GM23338 (cell line): ENCODE data around the gene MC2R. TPM values are rescaled to one million over a fixed set of nuclear protein-coding genes. Genes with fewer than 3 reads are reported as not detected.

ENCODE experiments used
- ATAC-seq: fragments of 200-7000 bp; cut with Tn5 transposase; 3 replicates; pipeline ENCODE4 v1.9.1; 2020
- DNase-seq: peaks from one replicate; pipeline ENCODE4 v3.0.0-alpha.2; 2015; ENCODE audit warnings: low spot score
- H2AFZ ChIP-seq: fragments of 200-600 bp; sonication (generic); 2 replicates; pipeline ENCODE4 v1.8.0; 2016; ENCODE audit warnings: antibody characterized with exemption, mild to moderate bottlenecking, moderate library complexity
- H3F3A ChIP-seq: fragments of 200-600 bp; sonication (generic); replicated peaks from 2 replicates; pipeline ENCODE4 v1.8.0; 2017; ENCODE audit warnings: antibody characterized with exemption, mixed run types, low read depth
- H3K27ac ChIP-seq: fragments of 200-600 bp; sonication (generic); 2 replicates; pipeline ENCODE4 v1.6.1; 2016; ENCODE audit warnings: low read depth
- H3K27me3 ChIP-seq: fragments of 200-600 bp; sonication (generic); 2 replicates; pipeline ENCODE4 v1.8.0; 2016; ENCODE audit warnings: mild to moderate bottlenecking, mixed run types, moderate library complexity; ENCODE audit not compliant: insufficient read depth
- H3K36me3 ChIP-seq: fragments of 200-600 bp; sonication (generic); 2 replicates; pipeline ENCODE4 v1.8.0; 2016; ENCODE audit warnings: mild to moderate bottlenecking; ENCODE audit not compliant: insufficient read depth
- H3K4me1 ChIP-seq: fragments of 200-600 bp; sonication (generic); 2 replicates; pipeline ENCODE4 v1.8.0; 2016; ENCODE audit warnings: mild to moderate bottlenecking, moderate library complexity; ENCODE audit not compliant: insufficient read depth
- H3K4me2 ChIP-seq: fragments of 200-600 bp; sonication (generic); 2 replicates; pipeline ENCODE4 v1.7.1; 2017; ENCODE audit warnings: mixed run types
- H3K4me3 ChIP-seq: fragments of 200-600 bp; sonication (generic); 2 replicates; pipeline ENCODE4 v1.6.1; 2016; ENCODE audit warnings: mixed run types
- H3K79me2 ChIP-seq: fragments of 200-600 bp; sonication (generic); replicated peaks from 2 replicates; pipeline ENCODE4 v1.8.0; 2017; ENCODE audit warnings: mild to moderate bottlenecking; ENCODE audit not compliant: insufficient read depth
- H3K9me2 ChIP-seq: fragments of 200-600 bp; sonication (generic); 2 replicates; pipeline ENCODE4 v1.8.0; 2017; ENCODE audit not compliant: insufficient read depth
- H4K20me1 ChIP-seq: fragments of 200-600 bp; sonication (generic); replicated peaks from 2 replicates; pipeline ENCODE4 v1.8.0; 2017; ENCODE audit warnings: mild to moderate bottlenecking; ENCODE audit not compliant: insufficient read depth
- H3K27ac Mint-ChIP-seq: 2 replicates; pipeline ENCODE4 v1.8.0; 2020; ENCODE audit warnings: inconsistent platforms, mild to moderate bottlenecking, moderate library complexity, mixed read lengths
- H3K27me3 Mint-ChIP-seq: 3 replicates; pipeline ENCODE4 v1.8.0; 2022; ENCODE audit warnings: low read depth, mild to moderate bottlenecking, moderate library complexity, mixed read lengths, inconsistent platforms; ENCODE audit not compliant: insufficient read depth, poor library complexity
- H3K36me3 Mint-ChIP-seq: 3 replicates; pipeline ENCODE4 v1.8.0; 2021; ENCODE audit warnings: low read depth, mild to moderate bottlenecking, inconsistent platforms, moderate library complexity, mixed read lengths
- H3K4me1 Mint-ChIP-seq: 3 replicates; pipeline ENCODE4 v1.8.0; 2020; ENCODE audit warnings: mild to moderate bottlenecking, inconsistent platforms, mixed read lengths
- H3K4me3 Mint-ChIP-seq: 3 replicates; pipeline ENCODE4 v1.8.0; 2021; ENCODE audit warnings: moderate library complexity, mild to moderate bottlenecking, inconsistent platforms, mixed read lengths
- H3K9me3 Mint-ChIP-seq: 3 replicates; pipeline ENCODE4 v1.8.0; 2020; ENCODE audit warnings: moderate library complexity, mild to moderate bottlenecking, inconsistent platforms, mixed read lengths
- ETS1 ChIP-seq: IDR thresholded peaks from 2 replicates; pipeline ENCODE4 v1.6.1; 2016; ENCODE audit warnings: antibody characterized with exemption
- EZH2phosphoT487 ChIP-seq: fragments of 200-600 bp; sonication (generic); IDR thresholded peaks from one replicate; pipeline ENCODE4 v1.8.1; 2018; ENCODE audit warnings: antibody characterized with exemption; ENCODE audit not compliant: unreplicated experiment
- JUNB ChIP-seq: IDR thresholded peaks from one replicate; pipeline ENCODE4 v1.6.1; 2016; ENCODE audit warnings: antibody characterized with exemption; ENCODE audit not compliant: unreplicated experiment
- NANOG ChIP-seq: IDR thresholded peaks from 2 replicates; pipeline ENCODE4 v1.6.1; 2016; ENCODE audit warnings: antibody characterized with exemption, borderline replicate concordance
- POLR2AphosphoS5 ChIP-seq: IDR thresholded peaks from 2 replicates; pipeline ENCODE4 v1.6.1; 2016; ENCODE audit warnings: antibody characterized with exemption, low read depth
- ZNF331 ChIP-seq: fragments of 250-450 bp; sonication (Bioruptor Pico); IDR thresholded peaks from 2 replicates; pipeline ENCODE4 v1.5.0; 2020; ENCODE audit warnings: low read depth, mild to moderate bottlenecking, moderate library complexity
- ZNF462 ChIP-seq: fragments of 250-450 bp; sonication (Bioruptor Pico); IDR thresholded peaks from 2 replicates; pipeline ENCODE4 v1.5.0; 2020; ENCODE audit warnings: mild to moderate bottlenecking, moderate library complexity
- polyA plus RNA-seq: library from polyadenylated mRNA; unstranded; fragments of >200 nt; fragmentation: Nextera tagmentation; extraction: Ambion mirVana; gene quantifications from 2 replicates; pipeline ENCODE4 v1.2.1, GENCODE V29; 2016
- total RNA-seq: library from RNA; depleted of rRNA; stranded (reverse); fragments of >200 nt; shearing (Covaris generic); gene quantifications from 2 replicates; pipeline ENCODE4 v1.2.3, GENCODE V29; 2014

MC2R gene
- total and polyA plus RNA-seq, 2 experiments from 2014 or later = not detected

GRCh38 chr18:13888191-13888716 is 27.1 kb downstream of the MC2R start:
- H3K27me3 Mint-ChIP-seq = no peaks in the 10 kb centered on the region
- H3K4me3 ChIP-seq = no peak overlapping the region
- H3K36me3 Mint-ChIP-seq = no peaks in the 10 kb centered on the region
- no peak overlapping the region for H3K4me3 Mint-ChIP-seq
- no peaks in the 10 kb centered on the region for H3K36me3 ChIP-seq
- DNase-seq (no peak), ATAC-seq (no peak)
- H4K20me1 ChIP-seq = no peaks in the 10 kb centered on the region
- no peak overlapping the region for H2AFZ ChIP-seq
- H3K4me1 ChIP-seq = no peaks in the 10 kb centered on the region
- H3K4me1 Mint-ChIP-seq = peaks cover 6% of the 10 kb centered on the region; the same call in 1 of the 3 replicates
- 0 out of 2 replicates have a peak, but pooled peaks cover 2% of the 10 kb centered on the region for H3K9me2 ChIP-seq
- TF ChIP-seq NANOG = no peak
- no peak for TF ChIP-seq POLR2AphosphoS5
- no peak for TF ChIP-seq JUNB
- no peak for TF ChIP-seq EZH2phosphoT487
- TF ChIP-seq ETS1 = no peak
- TF ChIP-seq ZNF331 (CRISPR knock-in tag) = no peak
- TF ChIP-seq ZNF462 (CRISPR knock-in tag) = no peak
- no peak overlapping the region for H3K4me2 ChIP-seq
- no peaks in the 10 kb centered on the region for H3K9me3 Mint-ChIP-seq
- no peaks in the 10 kb centered on the region for H3K27me3 ChIP-seq
- H3K79me2 ChIP-seq = no peaks in the 10 kb centered on the region
- no peak overlapping the region for H3K27ac Mint-ChIP-seq
- H3K27ac ChIP-seq = no peak overlapping the region
- no peaks in the 10 kb centered on the region for H3F3A ChIP-seq
